ENCODE results near the gene NUP93. TPM values are rescaled to one million over a fixed set of nuclear protein-coding genes. Genes with fewer than 3 reads are reported as not detected.

NUP93 gene
- total and polyA plus RNA-seq, 10 donors = 29.2 to 102 (median 56.6) TPM

DNA sequence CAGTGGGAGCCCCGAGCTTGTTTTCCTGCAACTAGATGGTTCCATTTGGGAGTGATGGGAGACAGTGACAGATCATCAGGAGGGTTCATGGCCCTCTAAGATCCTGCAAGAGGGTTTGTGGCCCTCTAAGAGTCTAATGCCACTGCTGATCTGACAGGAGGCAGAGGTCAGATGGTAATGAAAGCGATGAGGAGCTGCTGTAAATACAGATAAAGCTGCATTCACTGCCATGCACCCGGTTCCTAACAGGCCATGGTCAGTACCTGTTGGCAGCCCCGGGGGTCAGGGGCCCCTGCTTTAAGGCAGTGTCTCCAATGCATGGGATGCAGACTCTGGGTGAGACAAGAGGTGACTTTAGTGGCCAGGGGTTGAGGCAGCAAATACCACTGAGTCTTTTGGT, 165.9 kb downstream of the NUP93 start:
- no peaks in the 10 kb centered on the region for H3K9me3 ChIP-seq
- WGBS, 5 donors = 76 to 91% (median 83%) methylated on average over 4 of the region's 4 CpGs
- DNase-seq = no peak
- peaks cover 0 to 22% (median 7%) of the 10 kb centered on the region in 6 donors for H3K4me1 ChIP-seq
- no peaks in the 10 kb centered on the region for H3K27me3 ChIP-seq (replicated peaks in 1 of 7)
- H3K27ac ChIP-seq = no peak overlapping the region
- H3K36me3 ChIP-seq = no peaks in the 10 kb centered on the region
- intact Hi-C loops (cut with DNase I; ENCODE audit: low total_unique reads) = no loop called here
- TF ChIP-seq POLR2AphosphoS5 (IDR thresholded peaks at IDR 0.05) (no peak), CTCF (IDR thresholded peaks at IDR 0.05 in 8 of 11, conservative IDR thresholded peaks at IDR 0.05 in 3 of 11) (no peak), POLR2A (IDR thresholded peaks at IDR 0.05) (no peak)
- H3K4me3 ChIP-seq = no peak overlapping the region

DNA sequence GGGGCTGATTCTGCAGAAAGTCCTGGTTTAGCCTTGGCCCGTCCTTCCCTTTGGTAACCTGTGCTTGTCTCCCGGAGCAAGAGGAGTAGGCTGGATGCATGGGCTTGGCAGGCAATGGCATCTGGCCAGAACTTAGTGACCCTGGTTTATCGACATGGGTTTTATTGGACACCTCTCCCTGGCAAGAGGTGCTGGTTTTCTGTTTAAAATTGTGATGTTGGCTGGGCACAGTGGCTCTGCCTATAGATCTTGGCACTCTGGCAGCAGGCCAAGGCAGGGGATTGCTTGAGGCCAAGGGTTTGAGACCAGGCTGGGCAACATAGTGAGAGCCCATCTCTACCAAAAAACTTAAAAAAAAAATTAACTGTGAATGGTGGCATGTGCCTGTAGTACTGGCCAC, 166.3 kb downstream of the NUP93 start:
- Histone ChIP-seq H3K27ac (no peak overlapping the region), H3K4me1 (peaks cover 0 to 22% (median 7%) of the 10 kb centered on the region in 6 donors), H3K9me3 (no peaks in the 10 kb centered on the region), H3K36me3 (no peaks in the 10 kb centered on the region), H3K4me3 (no peak overlapping the region), H3K27me3 (replicated peaks in 1 of 7) (no peaks in the 10 kb centered on the region)
- intact Hi-C loops (cut with DNase I; ENCODE audit: low total_unique reads) = no loop called here
- WGBS, 5 donors = 67 to 83% (median 80%) methylated on average over 3 of the region's 3 CpGs
- DNase-seq = no peak
- no peak for TF ChIP-seq CTCF (IDR thresholded peaks at IDR 0.05 in 8 of 11, conservative IDR thresholded peaks at IDR 0.05 in 3 of 11)
- TF ChIP-seq POLR2A (IDR thresholded peaks at IDR 0.05) = no peak
- no peak for TF ChIP-seq POLR2AphosphoS5 (IDR thresholded peaks at IDR 0.05)

DNA sequence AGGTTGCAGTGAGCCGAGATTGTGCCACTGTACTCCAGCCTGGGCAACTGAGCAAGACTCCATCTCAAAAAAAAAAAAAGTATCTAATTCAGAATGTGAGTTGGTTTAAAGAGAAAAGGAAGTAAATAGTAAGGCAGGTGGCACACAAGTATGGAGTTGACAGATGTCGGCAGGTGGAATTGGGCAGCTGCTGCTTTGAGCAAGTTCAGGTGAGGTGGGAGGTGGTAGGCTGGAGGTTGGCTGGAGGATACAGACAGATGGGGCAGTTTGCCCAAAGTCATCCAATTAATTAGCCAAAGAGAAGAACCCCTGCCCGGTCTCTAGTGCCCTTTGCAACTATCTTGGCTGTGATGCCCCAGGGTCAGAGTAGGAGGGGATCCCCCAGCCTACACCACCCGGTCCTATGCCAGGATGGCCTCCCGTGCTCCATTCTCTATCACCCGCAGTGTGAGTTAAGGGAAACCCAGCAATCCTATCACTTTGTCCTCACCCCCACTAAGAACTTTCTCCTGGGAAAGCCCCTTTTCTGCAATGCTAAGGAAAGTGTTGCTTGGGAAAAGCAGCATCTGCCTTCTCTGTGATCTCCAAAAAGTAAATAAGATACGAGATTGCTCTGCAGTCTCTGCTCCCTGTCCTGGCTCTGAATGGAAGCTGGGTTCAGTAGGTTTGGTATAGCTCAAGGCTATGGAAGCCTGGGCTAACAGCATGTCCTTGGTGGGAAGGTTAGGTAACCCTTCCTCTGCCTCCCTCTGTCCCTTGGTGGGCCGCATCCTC, 167.3 kb downstream of the NUP93 start:
- H3K9me3 ChIP-seq = no peaks in the 10 kb centered on the region
- H3K36me3 ChIP-seq = no peaks in the 10 kb centered on the region
- peak; percentile 45 for DNase-seq
- peaks cover 0 to 22% (median 7%) of the 10 kb centered on the region in 6 donors for H3K4me1 ChIP-seq
- H3K4me3 ChIP-seq = no peak overlapping the region
- intact Hi-C loops (cut with DNase I; ENCODE audit: low total_unique reads) = no loop called here
- H3K27ac ChIP-seq = no peak overlapping the region
- no peaks in the 10 kb centered on the region for H3K27me3 ChIP-seq (replicated peaks in 1 of 7)
- WGBS, 5 donors = 78 to 88% (median 84%) methylated on average over 8 of the region's 8 CpGs
- TF ChIP-seq CTCF (IDR thresholded peaks at IDR 0.05 in 8 of 11, conservative IDR thresholded peaks at IDR 0.05 in 3 of 11) (no peak), POLR2A (IDR thresholded peaks at IDR 0.05) (no peak), POLR2AphosphoS5 (IDR thresholded peaks at IDR 0.05) (no peak)

DNA sequence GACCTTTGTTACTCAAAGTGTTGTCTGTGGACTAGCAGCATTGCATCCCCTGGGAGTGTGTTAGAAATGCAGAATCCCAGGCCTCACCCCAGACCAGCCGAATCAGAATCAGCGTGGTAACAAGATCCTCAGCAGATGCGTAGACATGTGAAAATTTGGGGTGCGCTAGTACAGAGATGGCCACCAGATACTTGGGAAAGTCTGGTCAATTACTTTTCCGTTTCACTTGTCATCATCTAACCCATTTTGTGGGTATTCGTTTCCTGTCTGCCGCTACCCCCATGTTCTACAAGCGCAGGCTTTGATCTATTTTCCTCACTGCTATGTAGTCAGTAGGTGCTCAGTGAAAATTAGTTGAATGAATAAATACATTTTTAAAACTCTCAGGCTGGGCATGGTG, 168.9 kb downstream of the NUP93 start:
- Histone ChIP-seq H3K9me3 (no peaks in the 10 kb centered on the region), H3K27ac (no peak overlapping the region), H3K4me1 (peaks cover 0 to 22% (median 7%) of the 10 kb centered on the region in 6 donors), H3K4me3 (no peak overlapping the region), H3K27me3 (replicated peaks in 1 of 7) (no peaks in the 10 kb centered on the region), H3K36me3 (no peaks in the 10 kb centered on the region)
- no peak for TF ChIP-seq POLR2A (IDR thresholded peaks at IDR 0.05)
- TF ChIP-seq CTCF (IDR thresholded peaks at IDR 0.05 in 8 of 11, conservative IDR thresholded peaks at IDR 0.05 in 3 of 11) = no peak
- no peak for TF ChIP-seq POLR2AphosphoS5 (IDR thresholded peaks at IDR 0.05)
- WGBS, 5 donors = 45 to 63% (median 56%) methylated on average over 8 of the region's 8 CpGs
- intact Hi-C loops (cut with DNase I; ENCODE audit: low total_unique reads) = no loop called here
- DNase-seq = no peak

All from spleen (tissue), 11 donors.